GM12872 (cell line): ENCODE measurements around the gene ENAH.

Source experiments
- CTCF ChIP-seq: IDR thresholded peaks from 3 replicates; pipeline ENCODE4 v1.5.1; 2011; ENCODE audit warnings: low read depth, mild to moderate bottlenecking, low read length, moderate library complexity; ENCODE audit not compliant: insufficient read depth

The ENAH gene

GRCh38 chr1:225693085-225693696 is 40.3 kb upstream of the ENAH start:
- TF ChIP-seq CTCF, result no peak

- TF ChIP-seq CTCF, result no peak
Measured at GRCh38 chr1:225692517-225692879, 39.6 kb upstream of the ENAH start.

- no peak for TF ChIP-seq CTCF
Measured at GRCh38 chr1:225691861-225692516, 39.1 kb upstream of the ENAH start.

- TF ChIP-seq CTCF, result no peak
Measured at GRCh38 chr1:225691377-225691776, 38.5 kb upstream of the ENAH start.

GRCh38 chr1:225689882-225690459 is 37.0 kb upstream of the ENAH start:
- TF ChIP-seq CTCF, result no peak

- TF ChIP-seq CTCF, result no peak
Measured at GRCh38 chr1:225688345-225688744, 35.4 kb upstream of the ENAH start.

GRCh38 chr1:225685476-225686176 is 32.7 kb upstream of the ENAH start:
- TF ChIP-seq CTCF, result no peak
